GM21576 (cell line): ENCODE measurements around the gene TAPT1.
A peak's percentile ranks its signal among the peaks of the same experiment; 100 is the strongest.
"Not testable (repeated sequence)": the region's sequence is repeated elsewhere in the genome, so short reads cannot be mapped to it uniquely, and the experiment has no call there.

Source experiments
- ATAC-seq: cut with Tn5 transposase; IDR thresholded peaks from one replicate; pipeline ENCODE4 v1.9.1; 2021; ENCODE audit warnings: mild to moderate bottlenecking, moderate library complexity; ENCODE audit not compliant: unreplicated experiment

The TAPT1 gene

GRCh38 chr4:16217300-16218051 lies 8.8 kb downstream of the TAPT1 start:
- ATAC-seq: peak; percentile 84

- no peak for ATAC-seq
Measured at GRCh38 chr4:16213121-16213520, 13.2 kb downstream of the TAPT1 start.

- no peak for ATAC-seq
Measured at GRCh38 chr4:16212138-16212782, 14.0 kb downstream of the TAPT1 start.

- no peak for ATAC-seq
Measured at GRCh38 chr4:16207409-16207808, 18.9 kb downstream of the TAPT1 start.

GRCh38 chr4:16206848-16207247 lies 19.4 kb downstream of the TAPT1 start:
- peak; percentile 35 for ATAC-seq

GRCh38 chr4:16206301-16206700 lies 20.0 kb downstream of the TAPT1 start:
- no peak for ATAC-seq

- ATAC-seq: peak; percentile 84
Measured at GRCh38 chr4:16205298-16206164, 20.7 kb downstream of the TAPT1 start.

GRCh38 chr4:16204505-16204904 lies 21.8 kb downstream of the TAPT1 start:
- ATAC-seq: no peak

GRCh38 chr4:16203083-16203482 lies 23.2 kb downstream of the TAPT1 start:
- no peak for ATAC-seq

- ATAC-seq: no peak
Measured at GRCh38 chr4:16202598-16202997, 23.7 kb downstream of the TAPT1 start.

GRCh38 chr4:16199093-16199492 lies 27.2 kb downstream of the TAPT1 start:
- no peak for ATAC-seq

- no peak for ATAC-seq
Measured at GRCh38 chr4:16197876-16198665, 28.2 kb downstream of the TAPT1 start.

- peak; percentile 61 for ATAC-seq
Measured at GRCh38 chr4:16196482-16197393, 29.5 kb downstream of the TAPT1 start.

- ATAC-seq: no peak
Measured at GRCh38 chr4:16195209-16195608, 31.1 kb downstream of the TAPT1 start.

- ATAC-seq: not testable (repeated sequence)
Measured at GRCh38 chr4:16194798-16195197, 31.5 kb downstream of the TAPT1 start.

- ATAC-seq: no peak
Measured at GRCh38 chr4:16194214-16194613, 32.1 kb downstream of the TAPT1 start.

GRCh38 chr4:16192631-16193518 lies 33.4 kb downstream of the TAPT1 start:
- no peak for ATAC-seq

- ATAC-seq: no peak
Measured at GRCh38 chr4:16192057-16192456, 34.2 kb downstream of the TAPT1 start.

- no peak for ATAC-seq
Measured at GRCh38 chr4:16187455-16187854, 38.8 kb downstream of the TAPT1 start.
